Right renal pelvis (tissue), 4 donors: ENCODE results near the gene C15orf39. TPM values are rescaled to one million over a fixed set of nuclear protein-coding genes. Genes with fewer than 3 reads are reported as not detected.
"Not testable (repeated sequence)": the region's sequence is repeated elsewhere in the genome, so short reads cannot be mapped to it uniquely, and the experiment has no call there.

Experiments used
- DNase-seq, 4 donors: peaks; one replicate each; pipeline ENCODE4 v3.0.0-alpha.2; 2013; ENCODE audit warnings: low read depth in 4 of 4, low spot score in 3 of 4, missing footprints in 1 of 4
- polyA plus RNA-seq, 4 donors: library from polyadenylated mRNA; unstranded; fragments of 120-200 nt; gene quantifications; one replicate each; pipeline ENCODE4 v1.2.1, GENCODE V29; 2013; ENCODE audit not compliant: insufficient read length in 4 of 4

C15orf39 gene
- polyA plus RNA-seq, 4 donors = 8.8 to 12.1 (median 9.6) TPM

DNA sequence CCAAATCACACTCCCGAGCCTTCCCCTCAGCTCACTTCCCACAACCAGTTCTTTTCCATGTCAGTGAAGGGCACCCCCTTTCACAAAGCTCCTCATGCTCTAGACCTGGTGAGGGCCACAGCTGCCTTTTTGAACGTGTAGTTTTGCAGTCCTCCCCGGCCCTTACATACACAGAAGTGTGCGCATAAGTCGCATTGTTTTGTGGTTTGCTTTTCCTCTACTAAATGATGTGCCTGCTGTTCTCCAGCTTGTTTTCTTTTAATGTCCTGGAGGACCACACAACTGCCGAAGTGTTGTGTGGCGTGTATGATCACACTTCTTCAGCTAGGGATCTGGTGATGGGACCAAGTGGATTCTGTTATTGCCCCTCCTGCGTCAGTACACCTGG is 7.6 kb downstream of the C15orf39 start:
- DNase-seq = no peak

DNA sequence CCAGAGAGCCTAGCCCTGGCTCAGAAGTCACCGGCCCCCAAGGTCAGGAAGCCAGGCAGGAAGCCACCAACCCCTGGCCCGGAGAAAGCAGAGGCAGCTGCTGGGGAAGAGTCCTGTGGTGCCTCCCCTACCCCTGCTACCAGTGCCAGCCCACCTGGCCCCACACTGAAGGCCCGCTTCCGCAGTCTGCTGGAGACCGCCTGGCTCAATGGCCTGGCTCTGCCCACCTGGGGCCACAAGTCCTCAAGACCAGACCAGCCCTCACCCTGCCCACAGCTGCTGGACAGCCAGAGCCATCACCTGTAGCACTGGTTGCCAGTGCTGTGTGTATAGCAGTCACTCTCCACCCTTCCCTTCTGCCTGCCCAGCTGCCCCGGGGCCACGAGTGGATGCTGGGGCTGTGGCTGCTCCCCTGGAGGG is 9.1 kb downstream of the C15orf39 start:
- DNase-seq = no peak

DNA sequence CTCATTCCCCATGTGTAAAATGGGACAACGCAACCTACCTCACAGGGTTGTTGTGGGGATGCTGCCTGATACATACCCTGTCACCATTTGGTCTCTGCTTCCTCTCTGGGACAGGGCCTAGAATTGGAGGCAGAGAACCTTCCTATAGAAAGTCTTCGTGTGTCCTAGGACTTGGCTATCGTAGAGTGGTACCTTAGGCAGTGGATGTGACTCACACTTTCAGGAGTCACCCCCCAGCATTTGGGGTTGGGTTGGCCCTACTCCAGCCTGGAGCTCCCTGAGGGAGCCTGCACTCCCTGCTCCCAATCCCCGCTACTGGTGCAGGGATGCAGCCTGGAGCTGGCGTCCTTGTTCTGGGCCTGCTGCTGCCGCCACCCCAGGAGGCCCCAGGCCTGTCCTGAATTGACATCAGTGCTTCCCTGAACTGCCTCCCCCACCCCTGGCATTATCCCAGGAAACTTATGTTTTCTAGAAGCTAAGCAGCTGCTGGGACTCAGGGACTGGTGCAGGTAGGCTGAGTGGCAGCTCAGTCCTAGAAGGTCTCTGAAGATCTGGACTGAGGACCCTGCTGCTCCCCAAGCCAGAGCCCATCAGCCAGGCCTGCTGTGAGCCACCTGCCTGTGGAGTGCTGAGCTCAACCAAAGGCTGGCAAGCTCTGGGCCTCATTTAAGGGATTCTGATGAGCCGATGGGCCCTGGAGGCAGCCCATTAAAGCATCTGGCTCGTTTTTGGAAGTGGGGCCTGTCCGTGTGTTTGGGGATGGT is 9.9 kb downstream of the C15orf39 start:
- DNase-seq = no peak

DNA sequence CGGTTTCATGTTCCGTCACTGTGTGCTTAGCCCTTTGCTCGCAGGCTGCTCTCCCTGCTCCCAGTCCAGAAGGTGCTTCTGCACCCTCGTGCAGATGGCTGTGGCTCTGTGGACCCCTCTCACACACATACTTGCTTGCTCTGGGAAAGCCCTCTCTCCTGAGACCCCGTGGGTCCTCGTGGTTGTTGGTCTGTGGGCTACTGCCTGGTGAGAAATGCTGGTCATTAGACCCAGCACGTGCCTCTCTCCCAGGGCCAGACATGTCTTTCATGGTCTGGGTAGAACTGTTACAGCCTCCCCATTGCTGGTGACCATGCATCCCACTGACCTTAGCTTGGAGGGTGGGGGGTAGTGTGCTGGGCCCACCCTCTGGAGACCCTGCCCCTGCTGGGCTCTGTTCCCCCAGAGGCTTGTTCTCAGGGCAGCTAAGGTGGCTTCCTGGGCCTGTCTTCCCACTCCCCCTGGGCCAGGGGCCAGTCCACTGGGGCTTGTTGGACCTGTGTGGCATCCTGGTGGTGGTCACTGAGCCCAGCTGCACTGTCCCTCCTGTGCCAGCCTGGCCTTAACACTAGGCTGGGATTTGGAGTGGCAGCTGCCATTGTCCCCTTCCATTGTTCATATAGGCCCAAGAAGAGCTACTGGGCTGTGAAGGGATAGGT is 10.6 kb downstream of the C15orf39 start:
- DNase-seq = no peak

DNA sequence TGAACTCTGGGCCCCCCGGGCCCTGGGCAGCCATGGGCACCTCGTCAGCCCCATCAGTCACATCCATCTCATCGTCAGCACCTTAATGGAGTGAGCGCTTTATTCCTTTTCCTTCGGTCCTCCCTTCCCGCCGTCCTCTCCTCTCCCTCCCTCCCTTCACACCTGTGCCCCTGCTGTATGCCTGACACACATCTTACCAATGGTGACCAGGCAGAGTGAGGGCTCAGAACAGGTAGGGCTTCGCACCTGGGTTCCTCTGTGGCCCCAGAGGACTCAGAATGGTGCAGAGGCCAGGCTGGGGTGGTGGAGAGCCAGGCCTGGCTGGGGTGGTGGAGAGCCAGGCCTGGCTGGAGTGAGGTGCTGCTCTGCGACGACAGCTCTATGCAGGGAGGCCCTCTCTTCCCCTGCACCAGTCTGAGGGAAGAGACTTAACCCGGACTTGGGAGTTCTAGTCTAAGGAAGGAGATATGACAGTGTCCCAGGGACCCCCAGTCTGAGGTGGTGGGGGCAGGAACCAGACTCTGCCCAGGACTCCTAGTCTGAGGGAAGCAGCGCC is 11.6 kb downstream of the C15orf39 start:
- DNase-seq = no peak

DNA sequence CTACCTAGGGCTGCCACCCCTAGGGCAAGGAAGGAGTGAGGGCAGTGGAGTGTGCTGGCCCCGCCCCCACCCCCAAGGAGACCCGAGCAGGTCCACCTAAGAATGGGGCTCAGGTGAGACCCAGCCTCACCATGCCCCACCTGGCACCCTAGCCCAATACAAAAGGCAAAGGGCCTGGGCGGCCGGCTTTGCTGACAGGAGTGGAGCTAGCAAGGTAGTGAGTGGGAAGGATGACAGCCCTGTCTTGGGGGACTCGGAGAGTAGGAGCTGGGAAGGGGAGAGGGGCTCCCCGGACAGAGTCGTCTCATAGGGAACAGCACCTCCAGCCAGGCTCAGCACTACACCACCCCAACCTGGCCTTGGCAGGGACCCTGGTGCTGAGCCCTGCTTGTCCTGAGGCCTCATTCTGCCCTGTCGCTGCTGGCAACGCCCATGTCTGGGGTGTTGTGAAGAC is 12.1 kb downstream of the C15orf39 start:
- DNase-seq = no peak

DNA sequence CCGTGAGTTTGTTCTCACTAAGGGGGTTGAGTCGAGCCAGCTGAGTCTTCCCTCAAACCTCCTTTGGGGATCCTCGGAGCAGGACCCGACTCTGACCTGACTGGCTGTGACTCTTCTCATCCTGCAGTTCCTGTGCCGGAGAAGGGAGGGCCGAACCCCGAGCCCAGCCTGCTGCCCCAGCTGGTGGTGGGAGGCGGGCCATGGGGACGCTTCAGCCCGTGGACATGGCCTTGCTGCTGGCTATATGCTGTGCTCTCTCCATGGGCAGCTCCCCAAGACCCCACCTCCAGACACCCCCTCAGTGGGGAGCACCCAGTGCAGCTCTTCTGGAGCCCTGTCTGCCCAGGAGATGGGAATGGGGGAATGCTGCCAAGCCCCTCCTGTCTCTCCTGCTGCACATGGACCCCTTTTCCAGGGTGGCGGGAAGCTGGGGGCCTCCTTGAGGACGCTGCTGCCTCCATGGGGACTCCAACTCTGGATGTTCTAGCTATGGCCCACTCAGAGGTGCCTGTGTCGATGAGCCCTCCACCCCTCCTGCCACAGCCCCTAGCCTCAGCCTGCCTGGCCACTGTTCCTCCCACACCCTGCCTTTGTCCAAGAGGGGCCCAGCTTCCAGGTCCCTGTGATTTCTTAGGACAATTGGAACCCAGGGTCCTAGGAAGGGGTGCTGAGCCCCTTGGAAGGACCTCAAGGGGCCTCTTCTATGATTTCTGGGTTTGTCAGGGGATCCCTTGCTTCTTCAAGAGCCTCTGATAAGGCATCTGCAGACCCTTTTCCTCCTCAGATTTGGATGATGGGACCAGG is 12.8 kb downstream of the C15orf39 start:
- DNase-seq = no peak

DNA sequence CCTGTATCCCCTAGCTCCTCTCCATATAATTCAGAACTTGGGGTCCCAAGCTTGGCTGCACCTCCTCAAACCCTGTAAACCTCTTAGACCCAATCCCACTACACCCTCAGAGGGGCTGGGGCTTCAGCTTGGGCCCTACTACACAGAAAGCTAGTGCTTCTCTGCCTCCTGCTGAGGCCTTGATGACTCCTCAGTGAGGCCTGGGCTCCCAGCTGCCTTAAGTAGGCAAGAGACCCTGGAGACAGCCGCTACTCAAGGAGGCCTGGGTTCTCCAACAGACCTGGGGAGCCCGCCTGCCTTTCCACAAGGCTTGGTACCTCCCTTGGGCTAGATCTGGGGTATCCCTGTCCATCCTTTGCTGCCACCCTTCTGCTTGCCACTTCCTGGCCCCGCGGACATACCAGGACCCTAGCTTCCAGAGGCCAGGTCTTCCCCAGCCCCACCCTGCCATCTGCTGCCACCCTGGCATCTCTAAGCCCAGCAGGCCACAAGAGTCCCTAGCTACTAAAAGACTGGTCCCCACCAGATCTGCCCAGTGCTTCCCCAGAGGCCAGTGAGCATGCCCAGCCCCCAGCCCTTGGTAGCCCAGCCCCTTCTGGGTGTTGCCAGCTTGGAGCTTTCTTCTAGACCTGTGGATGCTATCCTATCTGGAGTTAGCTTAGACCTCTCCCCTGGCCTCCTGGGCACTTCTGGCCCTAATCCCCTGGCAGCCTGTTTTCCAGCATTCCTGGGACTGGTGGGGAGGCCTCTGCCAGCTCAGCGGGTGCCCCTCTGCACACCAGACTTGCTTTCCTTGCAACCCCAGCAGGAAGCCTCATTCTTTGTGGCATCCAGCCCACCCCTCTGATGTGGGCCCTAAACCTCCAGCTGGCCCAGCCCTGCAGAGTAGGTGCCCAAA is 13.7 kb downstream of the C15orf39 start:
- DNase-seq = no peak

DNA sequence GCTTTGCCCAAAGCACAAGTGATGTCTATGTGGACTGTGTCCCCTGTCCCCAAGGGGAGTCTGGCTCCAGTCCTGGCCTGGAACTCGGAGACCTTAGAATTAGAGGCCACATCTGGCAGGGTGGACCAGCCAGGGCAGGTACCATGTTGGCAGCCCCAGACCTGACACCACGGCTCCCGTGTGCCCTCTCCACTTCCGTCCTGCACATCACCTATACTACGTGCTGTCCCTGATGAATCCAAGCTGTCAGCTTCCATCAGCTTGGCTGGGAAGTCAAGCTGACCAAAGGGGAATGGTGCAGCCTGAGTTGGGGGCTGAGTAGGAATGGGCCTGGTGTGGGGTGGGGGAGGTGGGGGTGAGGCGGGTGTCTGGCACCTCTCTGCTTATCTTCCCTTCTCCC is 15.3 kb downstream of the C15orf39 start:
- no peak for DNase-seq

DNA sequence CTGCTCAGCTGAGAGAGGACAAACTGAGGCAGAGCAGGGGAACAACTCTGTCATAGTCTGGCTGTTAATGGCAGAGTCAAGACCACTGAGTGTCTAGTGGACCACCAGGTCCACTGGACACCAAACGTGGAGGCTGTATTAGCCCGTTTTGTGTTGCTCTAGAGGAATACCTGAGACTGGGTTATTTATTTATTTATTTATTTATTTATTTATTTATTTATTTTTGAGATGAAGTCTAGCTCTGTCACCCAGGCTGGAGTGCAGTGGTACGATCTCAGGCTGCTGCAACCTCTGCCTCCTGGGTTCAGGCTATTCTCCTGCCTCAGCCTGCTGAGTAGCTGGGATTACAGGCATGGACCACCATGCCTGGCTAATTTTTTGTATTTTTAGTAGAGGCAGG is 15.9 kb downstream of the C15orf39 start:
- DNase-seq = not testable (repeated sequence)

DNA sequence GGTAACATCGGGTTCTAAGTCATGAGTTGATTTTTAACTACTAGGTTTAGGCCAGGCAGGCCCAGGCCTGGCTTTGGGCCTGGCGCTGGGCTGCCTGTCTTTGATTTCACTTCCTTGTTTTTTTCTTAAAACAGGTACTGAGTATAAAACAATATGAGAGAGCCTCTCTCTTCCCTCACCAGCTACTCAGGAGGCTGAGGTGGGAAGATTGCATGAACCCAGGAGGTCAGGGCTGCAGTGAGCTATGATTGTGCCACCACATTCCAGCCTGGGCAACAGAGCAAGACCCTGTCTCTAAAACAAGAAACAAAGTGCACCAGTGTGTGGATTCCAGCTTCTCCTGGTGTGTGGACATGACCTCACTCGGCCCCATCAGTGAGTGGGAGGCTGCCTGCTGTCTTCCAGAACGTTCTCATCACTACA is 17.8 kb downstream of the C15orf39 start:
- DNase-seq = not testable (repeated sequence)

DNA sequence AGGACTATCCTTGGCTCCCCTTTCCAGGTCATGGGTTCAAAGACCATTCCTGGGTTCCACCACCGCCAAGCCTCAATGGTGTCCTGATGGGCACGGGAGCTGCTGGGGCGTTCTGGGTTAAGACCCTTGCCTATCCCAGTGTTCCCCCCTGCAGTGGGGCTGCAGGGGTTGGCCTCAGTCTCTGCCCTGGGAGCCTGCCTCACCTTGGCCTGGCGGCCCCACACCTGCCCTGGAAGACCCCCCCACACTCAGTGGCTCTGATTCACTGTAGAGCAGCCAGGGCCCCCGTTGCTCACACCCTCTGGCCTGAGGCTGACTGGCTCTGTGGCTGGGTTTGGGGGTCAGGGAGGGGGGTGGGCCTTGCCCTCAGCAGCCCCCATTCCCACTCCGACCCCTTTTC is 22.0 kb downstream of the C15orf39 start:
- DNase-seq = no peak

DNA sequence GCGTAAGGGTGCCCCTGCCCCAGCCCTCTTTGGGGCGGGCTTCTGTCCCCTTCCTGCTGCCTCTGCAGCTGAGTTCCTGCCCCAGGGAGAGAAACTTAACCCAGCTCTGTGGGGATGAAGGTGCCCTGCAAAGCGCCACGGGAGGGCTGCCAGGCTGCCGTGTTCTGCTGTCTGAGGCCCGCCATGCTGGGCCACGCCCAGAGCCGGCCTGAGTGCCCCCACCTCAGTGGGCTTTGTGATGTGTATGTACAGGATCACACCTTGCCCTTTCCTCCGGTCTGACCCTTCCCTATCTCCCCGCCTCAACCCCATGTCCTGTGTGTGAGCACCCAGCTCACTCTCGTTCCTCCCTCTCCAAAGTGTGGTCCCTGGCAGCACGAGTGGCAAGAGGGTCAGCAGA is 22.6 kb downstream of the C15orf39 start:
- DNase-seq = no peak

DNA sequence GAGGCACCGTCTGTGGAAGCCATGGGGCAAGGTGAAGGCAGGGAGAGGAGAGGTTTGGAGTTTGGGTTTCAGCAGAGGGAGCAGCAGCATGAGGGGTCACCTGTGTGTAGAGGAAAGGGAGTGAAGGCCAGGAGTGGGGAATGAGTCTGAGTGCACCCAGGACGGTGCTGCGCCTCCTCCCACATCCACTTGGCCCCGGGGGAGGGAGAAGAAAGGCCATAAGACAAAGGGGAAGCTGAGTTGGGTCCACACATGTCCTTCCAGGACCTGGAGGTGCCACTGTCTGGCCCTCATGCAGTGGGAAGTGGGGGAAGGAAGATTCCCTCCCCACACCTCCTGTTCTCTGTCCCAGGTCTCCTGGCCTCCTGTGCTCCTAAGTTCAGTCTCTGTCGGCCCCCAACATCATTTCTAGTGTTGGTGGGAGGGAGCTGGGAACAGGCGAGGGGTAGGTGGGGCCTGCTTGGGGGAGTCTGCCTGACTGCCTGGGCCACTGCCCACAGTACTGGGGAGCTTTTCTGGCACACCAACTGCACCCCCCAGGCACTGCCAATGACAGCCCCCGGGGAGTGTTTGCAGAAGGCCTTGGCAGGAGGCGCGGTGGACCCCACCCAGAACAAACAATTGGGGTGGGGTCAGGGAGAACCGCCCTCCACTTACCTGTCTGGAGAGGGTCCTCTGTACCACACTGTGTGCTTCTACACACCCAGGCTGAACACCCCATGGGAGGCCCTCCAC is 23.6 kb downstream of the C15orf39 start:
- not testable (repeated sequence) for DNase-seq

DNA sequence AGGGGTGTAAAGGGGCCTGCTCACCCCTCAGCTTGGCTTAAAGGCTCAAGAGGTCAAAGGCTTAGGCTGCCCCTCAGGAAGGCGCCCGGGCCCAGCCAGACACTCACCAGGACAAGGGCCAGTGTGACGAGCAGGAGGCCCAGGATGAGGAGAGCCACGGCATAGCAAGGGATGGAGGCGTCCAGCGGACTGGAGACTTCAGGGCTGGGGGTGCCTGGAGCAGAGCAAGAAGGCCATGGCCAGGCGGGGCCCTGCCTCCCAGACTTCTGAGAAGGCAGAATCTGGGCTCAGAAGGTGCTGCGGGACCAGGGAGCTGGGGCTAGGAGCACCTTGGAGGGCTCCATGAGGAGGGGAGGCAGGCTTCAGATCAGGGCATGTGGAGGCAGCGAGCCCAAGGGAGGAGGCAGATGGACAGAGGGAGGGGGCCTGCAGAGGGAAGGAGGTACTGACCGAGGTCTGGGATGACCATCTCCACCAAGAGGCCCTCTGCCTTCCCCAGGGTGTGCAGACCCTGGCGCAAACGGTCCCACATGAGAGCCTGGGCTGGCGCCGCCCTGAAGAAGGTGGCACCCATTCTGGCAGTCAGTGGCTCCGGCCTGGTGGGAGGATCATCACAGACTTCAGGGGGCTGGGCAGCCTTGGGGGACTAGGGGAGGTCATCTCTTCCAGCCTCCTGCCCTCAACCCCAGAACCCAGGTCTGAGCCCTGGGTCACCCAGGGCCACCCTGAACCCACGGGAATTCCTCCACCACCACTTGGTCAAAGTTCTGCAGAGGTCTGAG is 24.5 kb downstream of the C15orf39 start:
- DNase-seq = no peak

DNA sequence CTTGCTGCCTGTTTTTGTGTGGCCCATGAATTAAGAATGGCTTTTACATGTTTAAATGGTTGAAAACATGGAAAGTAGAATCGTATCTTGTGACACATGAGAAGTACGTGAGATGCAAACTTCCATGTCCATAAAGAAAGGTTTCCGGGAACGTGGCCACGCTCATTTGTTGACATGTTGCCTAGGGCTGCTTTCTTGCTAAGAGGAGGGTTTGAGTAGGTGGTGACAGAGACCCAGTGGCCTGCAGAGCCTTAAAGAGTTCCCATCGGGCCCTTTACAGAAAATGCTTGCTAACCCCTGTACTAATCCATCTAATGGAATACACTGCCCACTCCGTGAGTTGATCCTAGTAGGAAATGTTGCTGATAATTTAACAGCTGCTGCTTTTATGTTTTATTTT is 25.4 kb downstream of the C15orf39 start:
- DNase-seq = not testable (repeated sequence)

DNA sequence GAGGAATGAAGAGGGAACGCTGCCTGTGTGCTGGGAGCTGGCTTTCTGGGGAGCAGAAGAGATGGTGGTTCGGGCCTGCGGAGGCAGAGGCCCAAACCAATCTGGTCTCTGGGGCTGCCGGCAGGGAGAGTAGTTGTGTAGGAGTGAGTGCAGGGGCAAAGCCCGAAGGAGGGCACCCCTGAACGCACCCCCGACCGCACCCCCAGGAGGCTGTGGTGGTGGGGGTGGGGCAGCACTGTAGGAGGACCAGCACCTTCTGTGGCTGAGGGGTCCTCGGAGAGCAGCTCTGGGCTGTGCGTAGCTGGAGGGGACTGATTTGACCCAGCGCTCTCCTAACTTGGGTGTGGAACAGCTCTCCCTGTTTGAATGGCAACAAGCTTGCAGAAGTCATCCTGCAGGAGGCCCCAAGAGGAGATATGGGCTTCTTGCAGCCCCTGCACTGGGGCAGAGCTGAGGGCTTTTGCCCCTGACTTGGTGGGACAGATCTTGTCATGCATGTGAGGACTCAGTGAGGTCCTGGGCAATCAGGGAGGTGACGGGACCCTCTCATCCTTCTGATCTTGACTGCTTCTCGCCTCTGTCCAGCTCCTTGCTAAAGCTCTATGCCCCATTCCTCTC is 26.1 kb downstream of the C15orf39 start:
- DNase-seq = no peak

DNA sequence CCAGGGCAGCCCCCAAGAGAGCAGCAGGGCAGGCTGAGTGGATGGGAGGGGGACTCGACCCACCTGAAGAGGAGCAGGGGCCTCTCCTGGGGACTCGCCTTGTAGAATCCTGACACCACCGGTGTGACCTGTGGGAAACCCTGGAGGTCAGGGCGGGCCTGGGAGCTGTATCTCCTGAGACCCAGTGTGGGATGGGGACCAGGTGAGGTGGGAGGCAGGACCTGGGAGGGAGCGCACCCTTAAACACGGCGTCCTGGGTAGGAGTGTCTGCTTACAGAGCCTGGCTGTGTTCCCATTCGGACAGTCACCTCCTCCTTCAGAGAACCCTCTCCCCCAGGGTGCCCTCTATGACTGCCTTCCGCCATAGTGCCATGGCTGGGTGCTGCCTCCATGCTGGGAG is 27.1 kb downstream of the C15orf39 start:
- DNase-seq = no peak
